HL-60/S4 treated with retinoic acid at 250 ng/mL for 4 days and 3 days (cell line): ENCODE measurements around the gene HK1.
"Not testable (repeated sequence)": the region's sequence is repeated elsewhere in the genome, so short reads cannot be mapped to it uniquely, and the experiment has no call there.

Source experiments
- in situ Hi-C: fragments of 300-500 bp; cut with MboI; formaldehyde crosslinking; loops from 2 replicates; pipeline ENCODE4 v1.7.0; 2022; ENCODE audit warnings: low sequenced_read_pairs

The HK1 gene

DNA sequence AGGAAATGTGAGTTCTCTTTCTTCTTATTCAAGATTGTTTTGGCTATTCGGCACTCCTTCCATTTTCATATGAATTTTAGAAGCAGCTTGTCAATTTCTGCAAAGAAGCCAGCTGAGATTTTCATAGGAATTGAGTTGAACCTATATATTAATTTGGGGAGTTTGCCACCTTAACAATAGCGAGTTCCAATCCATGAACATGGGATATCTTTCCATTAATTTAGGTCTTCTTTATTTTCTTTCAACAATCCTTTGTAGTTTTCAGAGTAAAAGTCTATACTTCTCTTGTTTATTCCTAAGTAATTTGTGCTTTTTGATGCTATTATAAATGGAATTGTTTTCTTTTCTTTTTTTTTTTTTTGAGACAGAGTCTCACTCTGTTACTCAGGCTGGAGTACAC lies 26.9 kb upstream of the HK1 start:
- in situ Hi-C loops = not testable (repeated sequence)

DNA sequence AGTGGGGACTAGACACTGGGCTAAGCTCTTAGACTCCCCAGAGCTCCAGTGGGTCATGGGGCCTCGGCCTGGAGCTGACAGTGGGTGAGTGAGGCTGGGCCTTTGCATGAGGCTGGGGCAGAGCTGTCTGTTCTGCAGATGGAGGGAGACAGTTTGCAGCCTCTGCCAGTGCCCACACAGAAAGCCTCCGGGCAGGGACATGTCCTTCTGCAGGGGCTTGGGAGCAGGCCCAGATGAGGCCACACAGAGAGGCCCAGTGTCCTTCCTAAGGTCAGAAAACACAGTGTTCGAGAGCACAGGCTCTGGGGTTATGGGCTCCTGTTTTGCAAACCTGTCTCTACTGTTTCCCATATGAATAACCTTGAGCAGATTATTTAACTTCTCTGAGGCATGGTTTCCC lies 25.1 kb upstream of the HK1 start:
- in situ Hi-C loops = no loop called here

DNA sequence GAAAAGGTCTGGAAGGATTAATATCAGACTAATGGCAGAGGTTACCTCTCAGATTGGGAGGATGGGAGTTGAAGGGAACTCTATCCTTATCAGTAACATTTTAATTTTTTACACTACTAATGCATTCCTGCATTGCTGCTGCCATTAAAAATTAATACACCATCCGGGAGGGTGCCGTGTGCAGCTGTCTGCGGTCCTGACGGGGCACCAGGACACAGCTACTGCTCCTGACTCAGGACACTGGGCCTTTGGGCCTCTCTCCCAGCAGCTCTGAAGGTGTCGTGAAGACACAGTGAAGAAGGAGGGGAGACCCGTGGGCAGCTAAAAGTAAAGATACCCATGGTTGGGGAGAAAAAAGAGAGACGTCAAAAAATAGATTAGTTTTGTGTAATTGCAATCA lies 23.4 kb upstream of the HK1 start:
- in situ Hi-C loops = no loop called here

- in situ Hi-C loops = no loop called here
Measured at GRCh38 chr10:69259547-69260243, 18.6 kb upstream of the HK1 start.

DNA sequence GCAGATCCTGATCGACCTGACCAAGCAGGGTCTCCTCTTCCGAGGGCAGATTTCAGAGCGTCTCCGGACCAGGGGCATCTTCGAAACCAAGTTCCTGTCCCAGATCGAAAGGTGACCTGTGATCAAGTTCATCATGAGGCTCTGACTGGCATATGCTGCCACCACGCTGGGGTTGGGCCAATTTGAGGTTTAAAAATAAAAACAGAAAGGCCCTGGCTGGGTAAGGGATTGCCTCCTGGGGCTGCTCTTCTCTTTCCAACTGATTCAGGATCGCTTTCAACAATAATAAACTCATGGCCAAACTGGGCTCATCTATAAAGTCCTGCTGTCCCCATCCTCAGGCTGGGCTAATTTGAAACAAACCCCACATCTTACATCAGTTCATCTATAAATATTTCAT lies 17.1 kb upstream of the HK1 start:
- in situ Hi-C loops = no loop called here

GRCh38 chr10:69262292-69262751 lies 16.0 kb upstream of the HK1 start:
- in situ Hi-C loops = no loop called here

DNA sequence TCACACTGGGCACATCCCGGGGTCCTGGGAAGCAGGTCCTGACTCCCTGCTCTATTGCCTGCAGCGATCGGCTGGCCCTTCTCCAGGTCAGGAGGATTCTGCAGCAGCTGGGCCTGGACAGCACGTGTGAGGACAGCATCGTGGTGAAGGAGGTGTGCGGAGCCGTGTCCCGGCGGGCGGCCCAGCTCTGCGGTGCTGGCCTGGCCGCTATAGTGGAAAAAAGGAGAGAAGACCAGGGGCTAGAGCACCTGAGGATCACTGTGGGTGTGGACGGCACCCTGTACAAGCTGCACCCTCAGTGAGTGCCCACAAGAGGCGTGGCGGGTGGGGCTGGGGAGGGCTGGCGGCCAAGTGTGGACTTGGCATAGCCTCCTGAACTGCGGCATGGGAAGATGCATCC lies 12.8 kb upstream of the HK1 start:
- in situ Hi-C loops = no loop called here

DNA sequence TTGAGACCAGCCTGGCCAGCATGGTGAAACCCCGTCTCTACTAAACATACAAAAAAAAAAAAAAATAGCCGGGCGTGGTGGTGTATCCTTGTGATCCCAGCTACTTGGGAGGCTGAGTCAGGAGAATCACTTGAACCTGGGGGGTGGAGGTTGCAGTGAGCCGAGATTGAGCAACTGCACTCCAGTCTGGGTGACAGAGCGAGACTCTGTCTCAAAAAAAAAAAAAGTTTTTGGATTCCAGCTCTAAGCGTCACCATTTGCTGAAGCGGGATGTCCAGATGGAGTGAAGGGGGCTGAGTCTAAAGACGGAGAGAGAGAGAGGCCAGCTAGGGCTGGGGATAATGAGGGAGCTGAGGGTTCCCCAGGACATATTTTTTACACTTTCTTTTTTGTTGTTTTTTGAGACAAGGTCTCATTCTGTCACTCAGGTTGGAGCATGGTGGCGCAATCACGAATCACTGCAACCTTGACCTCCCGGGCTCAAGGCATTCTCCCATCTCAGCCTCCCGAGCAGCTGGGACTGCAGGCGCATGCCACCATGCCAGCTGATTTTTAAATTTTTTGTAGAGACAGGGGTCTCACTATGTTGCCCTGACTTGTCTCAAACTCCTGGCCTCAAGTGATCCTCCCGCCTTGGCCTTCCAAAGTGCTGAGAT lies 9.4 kb upstream of the HK1 start:
- in situ Hi-C loops = no loop called here

- in situ Hi-C loops = no loop called here
Measured at GRCh38 chr10:69269761-69270160, 8.5 kb upstream of the HK1 start.

DNA sequence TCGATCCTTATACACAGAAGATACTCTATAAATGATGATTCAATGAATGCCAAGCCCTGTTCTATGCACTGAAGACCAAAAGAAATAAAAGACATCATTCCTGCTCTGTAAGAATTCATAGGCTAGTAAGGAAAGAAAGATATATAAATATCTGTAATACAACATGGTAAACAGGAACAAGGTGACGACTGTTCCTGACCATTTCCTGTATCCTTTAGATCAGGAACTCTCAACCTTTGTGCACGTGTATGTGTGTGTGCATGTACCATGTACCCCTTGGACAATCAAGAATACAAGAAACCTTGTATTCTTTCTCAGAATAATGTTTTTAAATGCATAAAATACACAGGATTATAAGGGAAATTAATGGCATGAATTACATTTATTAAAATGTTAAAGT lies 7.3 kb upstream of the HK1 start:
- in situ Hi-C loops = no loop called here

DNA sequence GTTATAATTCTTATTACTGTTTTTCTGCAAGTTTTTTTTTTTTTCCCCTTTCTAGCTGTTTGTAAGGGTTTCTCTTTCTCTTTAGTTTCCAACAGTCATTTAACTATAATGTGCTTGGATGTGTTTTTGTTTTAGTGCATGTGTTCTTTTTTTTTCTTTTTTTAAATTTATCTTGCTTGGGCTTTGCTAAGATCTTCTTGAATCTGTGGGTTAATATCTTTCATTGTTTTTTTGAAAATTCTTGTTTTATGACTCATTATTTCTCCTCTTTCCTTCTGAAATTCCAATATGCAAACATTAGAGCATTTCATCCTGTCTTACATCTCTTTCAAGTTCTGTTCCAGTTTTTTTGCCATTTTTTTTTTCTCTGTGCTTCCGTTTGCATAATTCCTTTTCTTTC lies 5.7 kb upstream of the HK1 start:
- in situ Hi-C loops = no loop called here

DNA sequence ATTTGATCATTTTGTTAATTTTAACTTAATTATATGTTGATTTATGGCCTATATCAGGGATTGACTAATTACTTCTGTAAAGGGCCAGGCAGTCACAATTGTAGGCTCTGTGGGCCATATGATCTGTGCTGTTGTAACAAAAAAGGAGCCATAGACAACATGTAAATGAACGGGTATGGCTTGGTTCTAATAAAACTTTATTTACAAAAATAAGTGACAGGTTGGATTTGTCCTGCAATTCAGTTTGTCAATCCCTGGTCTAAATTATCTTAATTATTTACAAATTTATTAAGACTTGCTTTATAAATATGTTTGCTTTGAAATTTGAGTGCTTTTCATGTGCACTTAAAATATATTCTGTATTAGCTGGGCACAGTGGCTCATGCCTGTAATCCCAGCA lies 2.9 kb upstream of the HK1 start:
- in situ Hi-C loops = no loop called here

DNA sequence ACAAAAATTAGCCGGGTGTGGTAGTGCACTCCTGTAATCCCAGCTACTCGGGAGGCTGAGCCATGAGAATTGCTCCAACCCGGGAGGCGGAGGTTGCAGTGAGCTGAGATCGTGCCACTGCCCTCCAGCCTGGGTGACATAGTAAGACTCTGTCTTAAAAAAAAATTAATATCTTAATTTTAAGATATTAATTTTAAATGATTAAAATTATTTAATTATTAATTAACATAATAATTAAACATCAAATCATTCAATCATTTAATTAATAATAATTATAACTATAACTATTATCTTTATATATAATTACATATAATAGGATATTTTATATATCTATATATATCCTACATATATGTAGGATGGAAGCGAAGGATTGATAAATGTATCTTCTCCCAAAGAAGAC lies 1.8 kb upstream of the HK1 start:
- in situ Hi-C loops = no loop called here

DNA sequence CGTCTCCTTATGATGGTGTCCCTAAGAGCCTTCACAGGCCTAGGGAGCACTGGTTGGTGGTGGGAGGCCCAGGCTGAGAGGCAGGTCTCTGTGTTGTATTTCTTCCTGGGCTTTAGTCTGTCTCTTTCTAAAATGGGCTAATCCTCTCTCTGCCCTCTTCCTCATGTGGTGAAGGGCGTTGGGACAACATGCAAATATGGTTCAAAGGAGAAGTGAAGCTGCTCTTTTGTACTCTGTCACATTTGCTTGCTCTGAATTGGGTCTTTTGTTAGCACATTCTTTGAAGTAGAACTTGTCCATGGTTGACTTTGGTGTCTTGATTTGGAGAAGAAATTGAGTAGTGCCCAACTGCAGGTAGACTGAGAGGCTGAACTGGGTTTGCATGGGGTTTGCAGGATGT lies 814 bp downstream of the HK1 start:
- in situ Hi-C loops = no loop called here

DNA sequence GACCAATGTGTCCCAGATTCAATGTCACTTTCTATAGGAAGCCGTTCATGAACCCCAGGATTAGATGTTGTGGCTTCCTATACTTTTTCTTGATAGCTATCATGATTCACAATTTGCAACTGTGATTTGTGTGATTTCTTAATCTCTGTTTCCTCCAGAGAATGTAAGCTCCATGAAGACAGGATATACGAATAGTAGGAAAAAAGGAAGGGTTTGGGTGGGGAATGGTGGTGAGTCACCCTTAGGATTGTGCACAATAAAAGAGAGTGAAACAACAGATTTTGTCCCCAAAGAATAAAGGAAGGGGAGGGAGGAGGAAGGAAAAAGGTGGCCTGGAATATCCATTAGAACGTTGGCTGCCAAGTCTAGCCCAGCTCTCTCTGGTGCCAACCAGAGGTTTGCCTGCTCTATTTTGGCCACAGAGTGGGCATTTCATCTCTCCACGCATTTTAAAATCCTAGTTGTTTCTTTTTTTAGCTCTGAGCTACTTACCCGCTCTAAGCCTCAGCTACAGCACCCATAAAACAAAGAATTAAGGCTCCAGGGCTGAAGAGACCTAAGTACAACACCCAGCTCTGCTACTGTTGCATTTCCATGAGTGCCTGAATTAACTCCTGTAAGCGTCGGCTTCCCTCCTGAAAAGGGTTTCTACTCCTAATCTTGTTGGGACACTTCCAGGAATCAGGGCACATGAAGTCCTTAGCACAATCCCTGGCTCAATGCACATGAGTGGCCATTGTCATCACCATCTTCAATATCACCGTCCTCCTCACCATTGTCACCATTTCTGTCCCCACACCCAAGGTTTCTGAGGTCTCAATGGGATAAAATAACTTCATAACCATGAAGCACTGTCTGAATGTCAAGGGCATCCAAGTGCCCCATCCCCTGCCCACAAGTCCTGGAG lies 3.5 kb downstream of the HK1 start:
- in situ Hi-C loops = no loop called here

GRCh38 chr10:69284402-69284801 lies 6.1 kb downstream of the HK1 start:
- in situ Hi-C loops = not testable (repeated sequence)

GRCh38 chr10:69285699-69286098 lies 7.4 kb downstream of the HK1 start:
- in situ Hi-C loops = no loop called here

GRCh38 chr10:69287181-69287580 lies 8.9 kb downstream of the HK1 start:
- in situ Hi-C loops = no loop called here

DNA sequence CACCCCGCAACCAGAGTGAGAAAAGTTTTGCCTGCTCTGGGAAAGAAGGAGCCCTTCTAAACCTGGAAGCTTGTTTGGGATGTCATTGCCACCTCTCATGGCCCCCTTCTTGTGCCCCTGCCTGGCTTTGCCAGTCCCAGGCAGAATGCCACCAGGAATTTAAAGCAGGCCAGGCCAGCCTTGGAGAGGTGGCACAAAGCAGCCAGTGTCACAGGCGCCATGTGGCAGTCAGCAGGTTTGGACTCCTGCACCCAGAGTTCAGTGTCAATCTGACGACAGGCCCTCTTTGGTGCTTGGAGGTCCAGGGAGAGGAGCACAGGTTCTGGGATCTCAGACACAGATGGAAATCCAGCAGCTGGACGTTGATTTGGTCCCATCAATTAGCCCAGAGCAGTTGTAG lies 12.7 kb downstream of the HK1 start:
- in situ Hi-C loops = no loop called here

DNA sequence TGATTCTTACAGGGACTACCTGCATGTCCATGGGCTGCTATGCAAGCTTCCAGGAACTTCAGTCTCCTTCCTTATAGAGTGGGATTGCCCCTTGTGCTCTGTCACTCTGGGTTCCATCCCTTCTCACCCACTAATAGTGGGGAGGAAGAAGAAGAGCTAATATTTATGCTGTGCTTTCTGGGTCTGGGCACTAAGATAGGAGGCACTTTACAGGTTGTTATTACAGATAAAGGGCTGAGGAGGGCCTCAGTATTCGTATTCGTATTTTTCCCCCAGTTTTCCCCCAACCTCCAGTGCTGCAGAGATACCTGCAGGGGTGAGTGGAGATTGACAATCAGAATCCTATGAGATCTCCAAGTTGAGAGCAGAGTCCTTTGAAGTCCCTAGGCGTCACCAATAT lies 14.2 kb downstream of the HK1 start:
- in situ Hi-C loops = no loop called here

DNA sequence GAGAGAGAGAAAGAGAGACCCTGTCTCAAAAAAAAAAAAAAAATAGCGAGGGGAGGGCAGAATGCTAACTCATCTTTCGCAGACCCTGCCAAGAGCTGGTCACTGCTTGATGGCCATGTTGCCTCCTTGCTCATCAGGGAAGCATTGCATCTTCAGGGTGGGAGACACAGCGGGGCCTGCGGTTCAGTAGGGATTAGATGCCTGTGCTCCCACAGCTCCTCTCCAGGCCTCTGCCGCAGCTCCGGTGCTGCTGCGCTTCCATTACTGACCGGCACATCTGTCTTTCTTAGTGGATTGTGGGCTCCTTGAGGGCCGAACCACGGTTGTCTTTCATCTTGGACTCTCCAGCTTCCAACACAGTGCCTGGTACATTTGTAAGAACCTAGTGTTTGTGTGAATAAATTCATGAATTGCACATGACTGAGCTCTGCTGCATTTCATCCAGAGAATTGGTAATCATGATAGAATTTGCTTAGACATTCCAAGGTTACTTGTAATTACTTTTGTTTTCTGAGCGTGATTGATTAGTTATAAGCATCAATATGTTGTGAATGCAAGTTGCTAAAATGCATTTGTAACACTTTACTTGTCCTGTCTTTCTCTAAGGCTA lies 16.8 kb downstream of the HK1 start:
- in situ Hi-C loops = no loop called here
